HCT116 (cell line): ENCODE data around the gene ZNF566. TPM values are rescaled to one million over a fixed set of nuclear protein-coding genes. Genes with fewer than 3 reads are reported as not detected.

ENCODE experiments used
- ATAC-seq: fragments of 200-7000 bp; cut with Tn5 transposase; 2 replicates; pipeline ENCODE4 v1.9.1; 2020; ENCODE audit warnings: mild to moderate bottlenecking, moderate library complexity
- BruUV-seq: library from RNA; stranded (reverse); fragments of 400-500 nt; replicated peaks from 2 replicates; lab custom pipeline; 2021; lab: Mats Ljungman, UMichigan
- CTCF ChIA-PET: fragments of 300-600 bp; sonication (Branson Sonifier 250); formaldehyde crosslinking; loops from one replicate; lab custom pipeline; 2021; ENCODE audit warnings: antibody characterized with exemption; lab: Charles Lee
- POLR2A ChIA-PET: fragments of 300-600, 350-600 bp; sonication (Branson Sonifier 250); formaldehyde crosslinking; loops from one replicate; lab custom pipeline; 2021; ENCODE audit warnings: antibody characterized with exemption; lab: Charles Lee
- RAD21 ChIA-PET, 2 experiments: fragments of 300-600 bp; sonication (Branson Sonifier 250); formaldehyde crosslinking; loops; one replicate each; lab custom pipeline; 2023; ENCODE audit warnings: low total read pairs in 2 of 2; ENCODE audit not compliant: uncharacterized antibody in 2 of 2, unreplicated experiment in 2 of 2, low non-redundant PET in 1 of 2; lab: Charles Lee
- DNase-seq: peaks from one replicate; pipeline ENCODE4 v3.0.0-alpha.2; 2010; ENCODE audit warnings: low read depth, low spot score
- H2AFZ ChIP-seq: fragments of 200-600 bp; shearing (Covaris generic), sonication (generic); 2 replicates; pipeline ENCODE4 v1.6.1; 2017; ENCODE audit warnings: low read depth, mixed run types, mixed read lengths, antibody characterized with exemption, low read length; ENCODE audit not compliant: poor library complexity, severe bottlenecking
- H3K27ac ChIP-seq: 2 replicates; pipeline ENCODE4 v1.5.1; 2012; ENCODE audit warnings: low read depth, low read length
- H3K27me3 ChIP-seq: fragments of 200-600 bp; sonication (generic); 2 replicates; pipeline ENCODE4 v1.6.1; 2016; ENCODE audit warnings: mixed run types, low read length, mixed read lengths; ENCODE audit not compliant: insufficient read depth
- H3K36me3 ChIP-seq, 2 experiments: fragments of 200-500 bp in 1 of 2; fragments of 200-600 bp in 1 of 2; sonication (Bioruptor generic) in 1 of 2; sonication (generic) in 1 of 2; 2 replicates each; pipeline versions ENCODE4 v1.5.1 to v1.6.1; 2014 to 2016; ENCODE audit warnings: low read length in 2 of 2, inconsistent platforms in 1 of 2, mixed read lengths in 1 of 2, mixed run types in 1 of 2; ENCODE audit not compliant: insufficient read depth in 2 of 2, control insufficient read depth in 1 of 2
- H3K4me1 ChIP-seq, 2 experiments: fragments of 200-600 bp in 1 of 2; sonication (generic) in 1 of 2; 2 replicates each; pipeline versions ENCODE4 v1.5.1 to v1.6.1; 2012 to 2017; ENCODE audit warnings: low read length in 2 of 2, inconsistent platforms in 1 of 2, mild to moderate bottlenecking in 1 of 2, mixed read lengths in 1 of 2, mixed run types in 1 of 2, moderate library complexity in 1 of 2; ENCODE audit not compliant: insufficient read depth in 2 of 2, control insufficient read depth in 1 of 2
- H3K4me2 ChIP-seq: fragments of 200-600 bp; sonication (generic); 2 replicates; pipeline ENCODE4 v1.6.1; 2017; ENCODE audit warnings: mixed run types, low read length, mixed read lengths
- H3K4me3 ChIP-seq, 2 experiments: fragments of 200-600 bp in 1 of 2; sonication (generic) in 1 of 2; replicated peaks in 1 of 2; 2 replicates each; pipeline ENCODE4 v1.5.1; 2011 to 2016; ENCODE audit warnings: low read length in 2 of 2, control low read depth in 1 of 2, low read depth in 1 of 2, mild to moderate bottlenecking in 1 of 2, mixed read lengths in 1 of 2, mixed run types in 1 of 2
- H3K79me2 ChIP-seq: fragments of 200-600 bp; sonication (generic); 2 replicates; pipeline ENCODE4 v1.6.1; 2017; ENCODE audit warnings: mild to moderate bottlenecking, mixed run types, low read length, moderate library complexity, mixed read lengths; ENCODE audit not compliant: insufficient read depth
- H3K9ac ChIP-seq: fragments of 200-600 bp; sonication (generic); 2 replicates; pipeline ENCODE4 v1.6.1; 2016; ENCODE audit warnings: low read length, mixed read lengths
- H3K9me2 ChIP-seq: fragments of 200-600 bp; sonication (generic), shearing (Covaris generic); 2 replicates; pipeline ENCODE4 v1.6.1; 2017; ENCODE audit warnings: mixed run types, mild to moderate bottlenecking, moderate library complexity; ENCODE audit not compliant: insufficient read depth
- H3K9me3 ChIP-seq, 2 experiments: fragments of 200-500 bp in 1 of 2; fragments of 200-600 bp in 1 of 2; sonication (Bioruptor generic) in 1 of 2; sonication (generic) in 1 of 2; 2 replicates each; pipeline ENCODE4 v1.6.1; 2014 to 2017; ENCODE audit warnings: low read length in 2 of 2, mixed read lengths in 2 of 2, inconsistent platforms in 1 of 2, low read depth in 1 of 2, mild to moderate bottlenecking in 1 of 2, mixed run types in 1 of 2, moderate library complexity in 1 of 2; ENCODE audit not compliant: control insufficient read depth in 1 of 2, insufficient read depth in 1 of 2
- H4K20me1 ChIP-seq: fragments of 200-600 bp; sonication (generic), shearing (Covaris generic); 2 replicates; pipeline ENCODE4 v1.6.1; 2017; ENCODE audit warnings: mixed run types, mild to moderate bottlenecking, moderate library complexity; ENCODE audit not compliant: insufficient read depth
- ATF3 ChIP-seq: IDR thresholded peaks from 2 replicates; pipeline ENCODE4 v1.6.1; 2012
- CTCF ChIP-seq, 3 experiments: fragments of 200-600 bp in 1 of 3; sonication (generic) in 1 of 3; IDR thresholded peaks in 2 of 3; conservative IDR thresholded peaks in 1 of 3; 2 replicates each; pipeline ENCODE4 v1.5.1; 2012 to 2017; ENCODE audit warnings: low read depth in 2 of 3, low read length in 2 of 3, antibody characterized with exemption in 1 of 3, borderline replicate concordance in 1 of 3, control low read depth in 1 of 3, mild to moderate bottlenecking in 1 of 3, mixed read lengths in 1 of 3, mixed run types in 1 of 3, moderate library complexity in 1 of 3; ENCODE audit not compliant: insufficient read depth in 1 of 3
- EGR1 ChIP-seq: IDR thresholded peaks from 2 replicates; pipeline ENCODE4 v1.6.1; 2012; ENCODE audit warnings: low read depth
- EZH2 ChIP-seq: fragments of 200-600 bp; sonication (generic); IDR thresholded peaks from 2 replicates; pipeline ENCODE4 v1.6.1; 2017; ENCODE audit warnings: antibody characterized with exemption, mixed run types
- EZH2phosphoT487 ChIP-seq: fragments of 200-600 bp; IDR thresholded peaks from 2 replicates; pipeline ENCODE4 v1.6.1; 2018; ENCODE audit warnings: antibody characterized with exemption, borderline replicate concordance
- FOSL1 ChIP-seq: IDR thresholded peaks from 2 replicates; pipeline ENCODE4 v1.6.1; 2012; ENCODE audit warnings: low read depth
- JUND ChIP-seq: IDR thresholded peaks from 2 replicates; pipeline ENCODE4 v1.6.1; 2012
- POLR2A ChIP-seq: IDR thresholded peaks from 2 replicates; pipeline ENCODE4 v1.7.0; 2011; ENCODE audit warnings: borderline replicate concordance; ENCODE audit not compliant: insufficient read depth, insufficient read length; ENCODE audit errors: extremely low read depth
- SIN3A ChIP-seq: IDR thresholded peaks from 2 replicates; pipeline ENCODE4 v1.6.1; 2012; ENCODE audit warnings: low read depth
- SP1 ChIP-seq: IDR thresholded peaks from 2 replicates; pipeline ENCODE4 v1.6.1; 2012; ENCODE audit warnings: low read depth
- SRF ChIP-seq: IDR thresholded peaks from 2 replicates; pipeline ENCODE4 v1.6.1; 2012; ENCODE audit warnings: low read depth
- TCF7L2 ChIP-seq: IDR thresholded peaks from 2 replicates; pipeline ENCODE4 v1.7.0; 2011; ENCODE audit warnings: borderline replicate concordance, inconsistent platforms; ENCODE audit not compliant: insufficient read depth, insufficient read length; ENCODE audit errors: extremely low read depth
- ZBTB33 ChIP-seq: IDR thresholded peaks from 2 replicates; pipeline ENCODE4 v1.6.1; 2011; ENCODE audit warnings: mild to moderate bottlenecking, low read length, moderate library complexity; ENCODE audit not compliant: insufficient replicate concordance; ENCODE audit errors: extremely low read depth
- ZFX ChIP-seq: fragments of 450-650 bp; IDR thresholded peaks from 2 replicates; pipeline ENCODE4 v1.6.1; 2017
- ZNF274 ChIP-seq: fragments of 200-500 bp; sonication (Bioruptor generic); IDR thresholded peaks from 2 replicates; pipeline ENCODE4 v1.6.1; 2014; ENCODE audit warnings: mild to moderate bottlenecking, low read depth, low read length, inconsistent platforms
- intact Hi-C: fragments of 100-400 bp; cut with micrococcal nuclease; formaldehyde crosslinking; loops from 2 replicates; pipeline ENCODE4 v1.10.0; 2022
- total RNA-seq: library from RNA; stranded (reverse); gene quantifications from one replicate; pipeline ENCODE4 v1.2.1, GENCODE V29; 2021; ENCODE audit not compliant: unreplicated experiment

Gene ZNF566
- total RNA-seq, 1 experiment from 2014 or later: 6.4 TPM

DNA sequence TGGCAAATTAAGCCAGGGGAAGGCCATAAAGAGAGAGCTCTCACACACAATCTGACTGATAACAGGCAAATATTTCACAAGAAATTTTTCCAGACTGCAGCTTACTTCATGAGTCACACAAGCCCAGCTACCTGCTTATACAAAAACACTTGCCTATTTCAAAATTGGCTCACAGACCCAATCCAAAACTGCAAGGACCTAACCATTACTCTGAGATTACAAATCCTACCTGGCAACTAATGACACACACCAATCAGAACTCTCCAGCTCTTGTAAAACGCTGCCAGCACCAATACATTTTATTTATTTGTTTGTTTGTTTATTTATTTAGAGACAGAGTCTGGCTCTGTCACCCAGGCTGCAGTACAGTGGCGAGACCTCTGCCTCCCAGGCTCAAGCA is 52.8 kb downstream of the ZNF566 start:
- ChIA-PET POLR2A (no interaction called here), CTCF (no interaction called here), RAD21 (no interaction called here)
- BruUV-seq: no TSS peak
- no peaks in the 10 kb centered on the region; a peak in 1 of 4 replicates for H3K9me3 ChIP-seq
- H3K36me3 ChIP-seq: no peaks in the 10 kb centered on the region
- no peak overlapping the region for H3K9ac ChIP-seq
- no peak overlapping the region for H2AFZ ChIP-seq
- intact Hi-C loops: no loop called here
- no peak overlapping the region for H3K27ac ChIP-seq
- TF ChIP-seq CTCF (IDR thresholded peaks at IDR 0.05 in 2 of 3, conservative IDR thresholded peaks at IDR 0.05 in 1 of 3; ENCODE audit: borderline replicate concordance in 1 of 3, insufficient read depth in 1 of 3, low read depth in 2 of 3, low read length in 2 of 3): no peak
- no peak for TF ChIP-seq POLR2A
- no peak for TF ChIP-seq ATF3
- no peak for TF ChIP-seq TCF7L2
- TF ChIP-seq ZBTB33: no peak
- no peak for TF ChIP-seq ZFX
- no peak for TF ChIP-seq SRF
- TF ChIP-seq EZH2phosphoT487: no peak
- TF ChIP-seq SP1: no peak
- TF ChIP-seq FOSL1: no peak
- TF ChIP-seq JUND: no peak
- TF ChIP-seq SIN3A: no peak
- no peak for TF ChIP-seq ZNF274
- no peak for TF ChIP-seq EZH2
- TF ChIP-seq EGR1: no peak
- no peaks in the 10 kb centered on the region for H3K79me2 ChIP-seq
- ATAC-seq (no peak), DNase-seq (no peak)
- no peaks in the 10 kb centered on the region for H4K20me1 ChIP-seq
- no peaks in the 10 kb centered on the region for H3K4me1 ChIP-seq
- H3K4me2 ChIP-seq: no peak overlapping the region
- H3K27me3 ChIP-seq: no peaks in the 10 kb centered on the region
- no peak overlapping the region for H3K4me3 ChIP-seq
- no peaks in the 10 kb centered on the region for H3K9me2 ChIP-seq
